Endometrium (tissue), 2 donors: Measurements from ENCODE around the gene EIF3K.
"Not testable (repeated sequence)": the region's sequence is repeated elsewhere in the genome, so short reads cannot be mapped to it uniquely, and the experiment has no call there.

ENCODE experiments used
- FAIRE-seq: peaks from 2 replicates; lab custom pipeline; 2012; peaks lifted over from hg19 to GRCh38; lab: Jason Lieb, UNC
- donor health status: control.
- donor health status: control.

EIF3K gene, protein sequence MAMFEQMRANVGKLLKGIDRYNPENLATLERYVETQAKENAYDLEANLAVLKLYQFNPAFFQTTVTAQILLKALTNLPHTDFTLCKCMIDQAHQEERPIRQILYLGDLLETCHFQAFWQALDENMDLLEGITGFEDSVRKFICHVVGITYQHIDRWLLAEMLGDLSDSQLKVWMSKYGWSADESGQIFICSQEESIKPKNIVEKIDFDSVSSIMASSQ

DNA sequence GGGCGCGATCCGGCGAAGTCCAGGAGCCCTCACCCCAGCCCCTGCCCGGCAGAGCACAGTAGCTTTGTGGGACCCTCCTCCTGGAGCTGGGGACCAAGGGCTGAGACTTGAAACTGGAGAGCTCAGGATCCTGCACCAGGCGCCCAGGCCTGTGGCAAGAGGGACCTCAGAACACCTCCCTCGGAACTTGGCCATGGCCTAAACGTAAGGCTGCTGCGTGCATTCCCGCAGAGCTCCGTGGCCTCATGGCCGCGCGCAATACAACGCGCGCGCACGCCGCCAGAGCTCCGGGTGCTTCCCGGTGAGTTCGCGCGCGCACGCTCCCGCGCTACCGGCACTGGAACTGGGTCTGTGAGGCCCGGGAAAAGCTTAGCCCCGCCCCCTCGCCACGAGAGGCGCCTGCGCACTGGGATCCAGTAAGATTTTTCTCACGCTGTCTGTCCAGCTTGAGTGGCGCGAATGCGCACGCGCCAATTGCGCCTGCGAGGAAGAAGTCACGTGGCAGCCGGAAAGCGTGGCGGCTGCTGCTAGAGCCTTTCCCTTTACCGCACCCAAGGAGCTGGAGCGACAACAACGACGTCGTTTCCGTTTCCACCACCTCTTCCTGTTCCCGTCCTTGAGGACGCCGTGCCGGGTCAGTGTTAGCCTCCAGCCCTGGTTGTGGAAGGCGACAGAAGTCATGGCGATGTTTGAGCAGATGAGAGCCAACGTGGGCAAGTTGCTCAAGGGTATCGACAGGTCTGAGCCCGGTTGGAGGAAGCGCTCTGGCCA lies at the start of gene EIF3K:
TSS of gene EIF3K (plus strand) at position 599 of the 771 bp plus-strand sequence. CDS start at position 680, 81 bp downstream.
- FAIRE-seq = peak; percentile 96

- FAIRE-seq = no peak
Observed at GRCh38 chr19:38569368-38569983, 49.5 kb upstream of the EIF3K start.

GRCh38 chr19:38571682-38572081 lies 47.3 kb upstream of the EIF3K start:
- no peak for FAIRE-seq

DNA sequence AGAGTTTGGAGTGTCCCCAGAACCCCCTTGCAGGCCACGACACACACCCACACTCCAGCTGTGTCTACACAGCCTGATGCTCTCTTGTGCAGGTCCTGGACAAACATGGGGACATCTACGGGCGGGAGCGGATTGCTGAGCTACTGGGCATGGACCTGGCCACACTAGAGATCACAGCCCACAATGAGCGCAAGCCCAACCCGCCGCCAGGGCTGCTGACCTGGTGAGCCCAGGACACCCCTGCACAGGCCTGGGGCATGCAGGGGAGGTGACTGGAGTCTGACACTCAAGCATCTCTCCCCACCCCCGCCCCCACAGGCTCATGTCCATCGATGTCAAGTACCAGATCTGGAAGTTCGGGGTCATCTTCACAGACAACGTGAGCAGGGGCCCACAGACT lies 41.2 kb upstream of the EIF3K start:
- FAIRE-seq = no peak

- FAIRE-seq = not testable (repeated sequence)
Observed at GRCh38 chr19:38579304-38579703, 39.7 kb upstream of the EIF3K start.

- no peak for FAIRE-seq
Observed at GRCh38 chr19:38580080-38580479, 38.9 kb upstream of the EIF3K start.

GRCh38 chr19:38583219-38583984 lies 35.6 kb upstream of the EIF3K start:
- FAIRE-seq = no peak

- FAIRE-seq = no peak
Observed at GRCh38 chr19:38583985-38584305, 35.0 kb upstream of the EIF3K start.

DNA sequence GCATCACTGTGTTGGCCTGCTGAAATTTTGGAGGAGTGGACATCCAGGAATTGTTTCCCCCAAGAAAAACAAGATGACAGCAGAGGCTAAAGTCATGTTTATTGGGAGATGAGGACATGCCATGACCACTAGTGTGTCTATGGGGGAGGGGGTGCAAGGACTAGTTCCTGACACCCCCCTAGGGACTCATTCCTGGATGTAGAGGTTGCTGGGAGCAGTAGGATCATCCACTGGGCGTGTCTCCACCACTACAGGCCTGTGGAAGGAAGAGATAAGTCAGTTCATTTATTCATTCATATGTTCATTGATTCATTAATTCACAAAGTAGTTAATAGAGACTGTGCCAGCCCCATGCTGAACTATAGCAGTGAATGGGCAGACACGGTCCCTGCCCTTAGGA lies 31.4 kb upstream of the EIF3K start:
- no peak for FAIRE-seq

DNA sequence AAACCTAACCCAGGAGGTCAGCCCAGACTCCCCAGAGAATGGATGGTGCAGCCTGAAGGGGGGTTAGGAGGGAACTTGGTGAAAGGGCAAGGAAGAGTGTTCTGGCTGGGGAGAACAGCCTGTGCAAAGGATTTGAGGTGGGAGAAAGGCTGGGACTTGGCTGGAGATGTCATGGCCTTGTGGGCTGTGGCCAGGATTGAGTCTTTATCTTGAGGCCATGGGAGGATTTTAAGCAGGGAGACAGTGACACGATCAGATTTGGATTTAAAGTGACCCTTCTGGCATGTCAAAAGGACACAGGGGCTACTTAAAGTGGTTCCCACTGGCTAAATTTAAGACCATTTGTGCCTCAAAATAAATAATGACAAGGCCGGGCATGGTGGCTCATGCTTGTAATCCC lies 30.9 kb upstream of the EIF3K start:
- no peak for FAIRE-seq

DNA sequence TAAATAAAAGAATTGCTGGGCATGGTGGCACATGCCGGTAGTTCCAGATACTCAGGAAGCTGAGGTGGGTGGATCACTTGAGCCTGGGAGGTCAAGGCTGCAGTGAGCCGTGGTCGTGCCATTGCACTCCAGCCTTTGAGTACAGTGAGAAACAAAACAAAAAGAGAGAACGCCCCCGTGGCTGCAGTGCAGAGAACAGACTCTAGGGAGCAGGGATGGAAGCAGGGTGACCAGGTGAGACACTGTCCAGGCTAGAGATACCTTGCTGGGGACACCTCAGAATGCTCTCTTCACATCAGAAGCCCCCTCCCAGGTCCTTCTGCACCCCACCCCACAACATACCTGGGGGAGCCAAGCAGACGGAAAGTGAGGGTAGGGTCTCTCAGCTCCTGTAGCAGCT lies 26.0 kb upstream of the EIF3K start:
- no peak for FAIRE-seq

DNA sequence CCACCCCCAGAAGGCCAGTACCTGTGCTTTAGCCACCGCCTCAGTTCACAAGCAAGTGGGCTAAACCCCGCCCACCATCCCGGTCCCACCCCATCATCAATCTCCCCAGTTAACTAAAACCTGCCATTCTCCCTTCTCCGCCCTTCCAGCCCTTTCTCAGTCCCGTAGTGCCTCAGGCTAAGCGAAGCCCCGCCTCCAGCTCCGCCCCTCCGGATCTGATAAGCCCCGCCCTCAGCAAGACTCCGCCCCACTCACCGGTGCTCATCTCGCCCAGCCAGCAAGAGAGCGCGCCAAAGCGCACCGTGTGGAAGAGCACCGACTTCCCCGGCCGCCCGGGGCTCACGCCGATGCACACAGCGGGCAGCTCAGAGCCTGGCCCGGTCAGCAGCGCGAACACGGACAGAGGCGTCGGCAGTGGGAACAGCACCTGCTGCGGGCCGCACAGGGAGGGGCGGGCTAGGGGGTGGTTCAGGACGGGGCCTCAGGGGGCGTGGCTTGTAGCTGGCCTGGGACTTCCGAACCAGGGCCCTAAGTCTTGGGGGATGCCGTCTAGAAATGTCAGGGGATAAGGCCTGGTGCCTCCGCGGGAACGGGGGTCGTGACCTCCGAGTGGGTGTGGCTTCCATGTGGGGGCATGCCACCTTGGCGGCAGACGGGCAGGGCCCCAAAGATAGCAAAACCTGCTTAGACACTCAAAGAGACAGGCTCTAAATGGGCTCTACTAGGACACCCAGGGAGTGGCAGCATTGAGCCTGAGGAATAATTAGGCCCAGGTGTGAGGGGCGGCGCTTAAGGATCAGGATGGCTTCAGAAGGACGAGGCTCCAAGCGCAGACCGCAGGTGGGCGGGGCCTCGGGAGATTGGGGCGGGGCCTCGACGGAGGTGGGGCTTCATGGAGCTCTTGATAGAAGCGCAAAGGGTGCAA lies 22.7 kb upstream of the EIF3K start:
- FAIRE-seq = no peak

GRCh38 chr19:38597075-38597474 lies 21.9 kb upstream of the EIF3K start:
- no peak for FAIRE-seq

GRCh38 chr19:38599722-38600121 lies 19.3 kb upstream of the EIF3K start:
- FAIRE-seq = no peak

DNA sequence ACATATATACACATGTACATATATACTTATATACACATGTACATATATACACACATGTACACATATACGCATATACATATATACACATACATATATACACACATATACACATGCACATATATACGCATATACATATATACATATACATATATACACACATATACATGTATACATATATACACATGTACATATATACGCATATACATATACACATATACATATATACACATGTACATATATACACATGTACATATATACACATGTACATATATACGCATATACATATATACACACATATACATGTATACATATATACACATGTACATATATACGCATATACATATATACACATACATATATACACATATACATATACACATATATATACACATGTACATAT lies 16.1 kb upstream of the EIF3K start:
- peak; percentile 97 for FAIRE-seq

GRCh38 chr19:38606131-38606530 lies 12.9 kb upstream of the EIF3K start:
- FAIRE-seq = no peak

GRCh38 chr19:38614289-38614688 lies 4.7 kb upstream of the EIF3K start:
- FAIRE-seq = no peak

DNA sequence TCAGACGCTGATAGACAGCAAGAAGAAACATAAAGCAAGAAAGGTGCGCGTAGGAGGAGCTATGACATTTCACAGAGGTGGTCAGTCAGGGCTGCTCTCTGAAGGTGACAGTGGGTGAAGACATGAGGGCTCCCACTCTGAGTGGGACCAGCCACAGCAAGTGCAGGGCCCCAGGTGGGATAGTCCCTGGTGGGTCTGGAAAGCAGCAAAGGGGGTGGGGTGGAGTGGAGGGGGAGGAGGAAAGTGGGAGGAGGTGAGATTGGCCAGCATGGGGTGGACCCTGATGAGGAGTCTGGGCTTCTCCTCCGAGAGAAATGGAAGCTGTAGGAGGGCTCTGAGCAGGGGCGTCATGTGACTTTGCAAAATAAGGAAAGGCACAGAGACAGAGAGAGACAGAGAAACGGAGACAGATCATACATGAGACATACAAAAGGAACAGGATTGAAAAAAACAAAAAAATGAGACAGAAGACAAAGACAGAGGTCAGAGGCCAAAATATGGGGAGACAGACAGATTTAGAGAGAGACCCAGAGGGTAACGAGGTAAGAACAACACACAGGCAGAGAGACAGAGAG lies 3.9 kb upstream of the EIF3K start:
- FAIRE-seq = no peak

GRCh38 chr19:38616265-38616664 lies 2.7 kb upstream of the EIF3K start:
- FAIRE-seq = no peak

DNA sequence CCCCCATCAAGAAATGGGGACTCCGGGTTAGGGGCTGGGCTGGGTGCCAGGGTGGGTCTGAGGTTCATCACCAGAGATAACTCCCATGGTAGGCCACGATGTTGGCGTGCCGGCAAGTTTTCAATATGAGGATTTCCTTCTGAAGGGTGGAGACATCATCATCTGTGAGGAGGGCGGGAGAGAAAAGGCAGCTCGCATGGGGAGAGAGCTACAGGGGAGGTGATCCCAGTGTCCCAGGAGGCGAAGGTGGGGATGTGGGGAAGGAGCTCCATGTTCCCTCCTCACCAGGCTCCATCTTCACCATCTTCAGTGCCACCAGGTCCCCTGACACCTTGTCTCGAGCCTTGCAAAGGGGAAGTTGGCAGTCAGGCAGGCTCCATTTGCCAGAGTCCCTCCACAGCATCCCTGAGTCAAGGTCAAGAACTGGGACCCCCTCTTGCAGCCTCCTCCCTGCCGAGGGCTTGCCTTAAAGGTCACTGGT lies 1.7 kb upstream of the EIF3K start:
- FAIRE-seq = no peak
